K562 (cell line): ENCODE measurements around the gene OR4D2.

Experiments used
- POLR2AphosphoS5 ChIP-seq: IDR thresholded peaks from 2 replicates; pipeline ENCODE4 v1.6.1; 2011; ENCODE audit warnings: mild to moderate bottlenecking, low read depth, low read length, moderate library complexity; ENCODE audit not compliant: control insufficient read depth, insufficient read depth
- RFX5 ChIP-seq: IDR thresholded peaks from 2 replicates; pipeline ENCODE4 v1.6.1; 2011; ENCODE audit warnings: low read depth, mild to moderate bottlenecking, improper control_type of control experiment, low read length
- TAF9B ChIP-seq: fragments of 450-650 bp; IDR thresholded peaks from 2 replicates; pipeline ENCODE4 v1.6.1; 2018; ENCODE audit warnings: mild to moderate bottlenecking; ENCODE audit not compliant: partially characterized antibody
- TF ChIP-seq, protein P1 (sequence below), 3 experiments: IDR thresholded peaks in 2 of 3; conservative IDR thresholded peaks in 1 of 3; 2 replicates each; pipeline ENCODE4 v1.5.1; 2011 to 2012; ENCODE audit warnings: low read length in 3 of 3, mild to moderate bottlenecking in 3 of 3, control low read depth in 2 of 3, improper control_type of control experiment in 1 of 3, inconsistent platforms in 1 of 3, low read depth in 1 of 3, mixed read lengths in 1 of 3, moderate library complexity in 1 of 3; ENCODE audit not compliant: insufficient read depth in 2 of 3
- TF ChIP-seq, protein P2 (sequence below): fragments of 250-450 bp; sonication (Bioruptor Pico); IDR thresholded peaks from 2 replicates; pipeline ENCODE4 v1.8.0; 2021; ENCODE audit warnings: moderate library complexity, mild to moderate bottlenecking, inconsistent platforms
- TF ChIP-seq, protein P3 (sequence below), 2 experiments: fragments of 200-800 bp in 1 of 2; sonication (Bioruptor generic) in 1 of 2; sonication (generic) in 1 of 2; formaldehyde crosslinking in 1 of 2; IDR thresholded peaks in 1 of 2; conservative IDR thresholded peaks in 1 of 2; 2 replicates each; pipeline versions ENCODE4 v1.5.0 to v1.6.1; 2016 to 2020; ENCODE audit warnings: missing compliant biosample characterization in 1 of 2, missing genetic modification characterization in 1 of 2, missing genetic modification reagents in 1 of 2

DNA sequence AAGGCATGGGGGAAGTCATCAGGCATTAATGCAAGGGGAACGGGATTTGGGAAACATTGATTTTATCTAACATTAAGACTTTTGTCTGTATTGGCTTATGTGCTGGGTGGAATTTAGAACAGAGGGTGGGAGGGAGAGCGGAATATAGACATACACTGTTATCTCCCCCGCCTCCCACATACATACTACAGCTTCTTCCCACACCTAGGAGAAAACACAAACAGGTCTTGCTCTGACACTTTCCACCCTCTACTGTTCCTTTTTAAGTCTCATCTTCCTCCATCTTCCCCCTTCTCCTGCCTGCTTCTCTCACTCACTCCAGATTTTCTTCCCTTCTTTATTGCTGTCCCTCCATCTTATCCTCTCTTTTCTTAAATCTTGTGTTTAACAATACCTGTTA is 18.2 kb upstream of the OR4D2 start:
- TF ChIP-seq, protein P1, sequence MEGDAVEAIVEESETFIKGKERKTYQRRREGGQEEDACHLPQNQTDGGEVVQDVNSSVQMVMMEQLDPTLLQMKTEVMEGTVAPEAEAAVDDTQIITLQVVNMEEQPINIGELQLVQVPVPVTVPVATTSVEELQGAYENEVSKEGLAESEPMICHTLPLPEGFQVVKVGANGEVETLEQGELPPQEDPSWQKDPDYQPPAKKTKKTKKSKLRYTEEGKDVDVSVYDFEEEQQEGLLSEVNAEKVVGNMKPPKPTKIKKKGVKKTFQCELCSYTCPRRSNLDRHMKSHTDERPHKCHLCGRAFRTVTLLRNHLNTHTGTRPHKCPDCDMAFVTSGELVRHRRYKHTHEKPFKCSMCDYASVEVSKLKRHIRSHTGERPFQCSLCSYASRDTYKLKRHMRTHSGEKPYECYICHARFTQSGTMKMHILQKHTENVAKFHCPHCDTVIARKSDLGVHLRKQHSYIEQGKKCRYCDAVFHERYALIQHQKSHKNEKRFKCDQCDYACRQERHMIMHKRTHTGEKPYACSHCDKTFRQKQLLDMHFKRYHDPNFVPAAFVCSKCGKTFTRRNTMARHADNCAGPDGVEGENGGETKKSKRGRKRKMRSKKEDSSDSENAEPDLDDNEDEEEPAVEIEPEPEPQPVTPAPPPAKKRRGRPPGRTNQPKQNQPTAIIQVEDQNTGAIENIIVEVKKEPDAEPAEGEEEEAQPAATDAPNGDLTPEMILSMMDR (IDR thresholded peaks at IDR 0.05 in 2 of 3, conservative IDR thresholded peaks at IDR 0.05 in 1 of 3; ENCODE audit: insufficient read depth in 2 of 3, low read depth in 1 of 3, low read length in 3 of 3): no peak
- TF ChIP-seq POLR2AphosphoS5 (no peak), TAF9B (no peak), RFX5 (no peak)
- TF ChIP-seq, protein P2, sequence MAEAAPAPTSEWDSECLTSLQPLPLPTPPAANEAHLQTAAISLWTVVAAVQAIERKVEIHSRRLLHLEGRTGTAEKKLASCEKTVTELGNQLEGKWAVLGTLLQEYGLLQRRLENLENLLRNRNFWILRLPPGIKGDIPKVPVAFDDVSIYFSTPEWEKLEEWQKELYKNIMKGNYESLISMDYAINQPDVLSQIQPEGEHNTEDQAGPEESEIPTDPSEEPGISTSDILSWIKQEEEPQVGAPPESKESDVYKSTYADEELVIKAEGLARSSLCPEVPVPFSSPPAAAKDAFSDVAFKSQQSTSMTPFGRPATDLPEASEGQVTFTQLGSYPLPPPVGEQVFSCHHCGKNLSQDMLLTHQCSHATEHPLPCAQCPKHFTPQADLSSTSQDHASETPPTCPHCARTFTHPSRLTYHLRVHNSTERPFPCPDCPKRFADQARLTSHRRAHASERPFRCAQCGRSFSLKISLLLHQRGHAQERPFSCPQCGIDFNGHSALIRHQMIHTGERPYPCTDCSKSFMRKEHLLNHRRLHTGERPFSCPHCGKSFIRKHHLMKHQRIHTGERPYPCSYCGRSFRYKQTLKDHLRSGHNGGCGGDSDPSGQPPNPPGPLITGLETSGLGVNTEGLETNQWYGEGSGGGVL: no peak
- TF ChIP-seq, protein P3, sequence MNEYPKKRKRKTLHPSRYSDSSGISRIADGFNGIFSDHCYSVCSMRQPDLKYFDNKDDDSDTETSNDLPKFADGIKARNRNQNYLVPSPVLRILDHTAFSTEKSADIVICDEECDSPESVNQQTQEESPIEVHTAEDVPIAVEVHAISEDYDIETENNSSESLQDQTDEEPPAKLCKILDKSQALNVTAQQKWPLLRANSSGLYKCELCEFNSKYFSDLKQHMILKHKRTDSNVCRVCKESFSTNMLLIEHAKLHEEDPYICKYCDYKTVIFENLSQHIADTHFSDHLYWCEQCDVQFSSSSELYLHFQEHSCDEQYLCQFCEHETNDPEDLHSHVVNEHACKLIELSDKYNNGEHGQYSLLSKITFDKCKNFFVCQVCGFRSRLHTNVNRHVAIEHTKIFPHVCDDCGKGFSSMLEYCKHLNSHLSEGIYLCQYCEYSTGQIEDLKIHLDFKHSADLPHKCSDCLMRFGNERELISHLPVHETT (CRISPR knock-in tag; conservative IDR thresholded peaks at IDR 0.05 in 1 of 2, IDR thresholded peaks at IDR 0.05 in 1 of 2): no peak
